ENCODE data around the gene SIGLEC15. TPM values are rescaled to one million over a fixed set of nuclear protein-coding genes. Genes with fewer than 3 reads are reported as not detected.

The SIGLEC15 gene
- total and polyA plus RNA-seq, 2 experiments from 2014 or later = 0.30 to 1.5 TPM

DNA sequence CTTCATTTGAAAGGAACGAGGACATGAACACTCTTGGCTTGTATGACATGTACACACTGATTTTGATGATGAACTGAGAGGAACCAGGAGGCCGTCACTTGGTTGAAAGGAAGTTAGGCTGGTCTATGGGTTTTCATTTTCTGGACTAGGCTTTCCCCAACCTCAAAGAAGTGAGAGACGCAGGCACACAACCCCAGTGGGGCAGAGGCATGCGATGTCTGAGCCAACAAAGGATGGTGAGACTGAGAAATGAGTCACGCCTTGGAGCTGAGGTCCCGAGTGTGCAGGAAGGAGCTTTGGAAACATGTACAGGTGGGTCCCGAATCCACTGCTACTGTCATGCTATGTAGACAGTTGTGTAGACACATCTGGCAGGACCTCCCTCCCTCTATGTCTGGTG, 24.1 kb downstream of the SIGLEC15 start:
- no peaks in the 10 kb centered on the region for H3K9me3 ChIP-seq (ENCODE audit: low read depth)
- DNase-seq (ENCODE audit: low spot score) = no peak
- H3K27ac ChIP-seq = no peak overlapping the region
- no peaks in the 10 kb centered on the region for H3K36me3 ChIP-seq (replicated peaks; ENCODE audit: insufficient read depth, low read depth)
- H3K4me2 ChIP-seq = no peak overlapping the region
- TF ChIP-seq EZH2phosphoT487 (IDR thresholded peaks at IDR 0.05; ENCODE audit: low read depth, severe bottlenecking, unreplicated experiment) (no peak), EZH2 (IDR thresholded peaks at IDR 0.05; ENCODE audit: borderline replicate concordance) (no peak)
- TF ChIP-seq, protein P1, sequence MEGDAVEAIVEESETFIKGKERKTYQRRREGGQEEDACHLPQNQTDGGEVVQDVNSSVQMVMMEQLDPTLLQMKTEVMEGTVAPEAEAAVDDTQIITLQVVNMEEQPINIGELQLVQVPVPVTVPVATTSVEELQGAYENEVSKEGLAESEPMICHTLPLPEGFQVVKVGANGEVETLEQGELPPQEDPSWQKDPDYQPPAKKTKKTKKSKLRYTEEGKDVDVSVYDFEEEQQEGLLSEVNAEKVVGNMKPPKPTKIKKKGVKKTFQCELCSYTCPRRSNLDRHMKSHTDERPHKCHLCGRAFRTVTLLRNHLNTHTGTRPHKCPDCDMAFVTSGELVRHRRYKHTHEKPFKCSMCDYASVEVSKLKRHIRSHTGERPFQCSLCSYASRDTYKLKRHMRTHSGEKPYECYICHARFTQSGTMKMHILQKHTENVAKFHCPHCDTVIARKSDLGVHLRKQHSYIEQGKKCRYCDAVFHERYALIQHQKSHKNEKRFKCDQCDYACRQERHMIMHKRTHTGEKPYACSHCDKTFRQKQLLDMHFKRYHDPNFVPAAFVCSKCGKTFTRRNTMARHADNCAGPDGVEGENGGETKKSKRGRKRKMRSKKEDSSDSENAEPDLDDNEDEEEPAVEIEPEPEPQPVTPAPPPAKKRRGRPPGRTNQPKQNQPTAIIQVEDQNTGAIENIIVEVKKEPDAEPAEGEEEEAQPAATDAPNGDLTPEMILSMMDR (IDR thresholded peaks at IDR 0.05; ENCODE audit: poor library complexity) = no peak
- H3K9me2 ChIP-seq (replicated peaks; ENCODE audit: insufficient read depth) = no peaks in the 10 kb centered on the region
- no peak overlapping the region for H3K4me3 ChIP-seq
- no peaks in the 10 kb centered on the region for H3K79me2 ChIP-seq
- no peak overlapping the region for H2AFZ ChIP-seq
- H3K27me3 ChIP-seq = no peaks in the 10 kb centered on the region
- WGBS (ENCODE audit: low lambda C conversion rate, missing lambda C conversion rate) = 97% methylated on average over 7 of the region's 7 CpGs
- H3K4me1 ChIP-seq (ENCODE audit: insufficient read depth) = peaks cover 8% of the 10 kb centered on the region
- H4K20me1 ChIP-seq (ENCODE audit: insufficient read depth, poor library complexity, severe bottlenecking) = no peaks in the 10 kb centered on the region

DNA sequence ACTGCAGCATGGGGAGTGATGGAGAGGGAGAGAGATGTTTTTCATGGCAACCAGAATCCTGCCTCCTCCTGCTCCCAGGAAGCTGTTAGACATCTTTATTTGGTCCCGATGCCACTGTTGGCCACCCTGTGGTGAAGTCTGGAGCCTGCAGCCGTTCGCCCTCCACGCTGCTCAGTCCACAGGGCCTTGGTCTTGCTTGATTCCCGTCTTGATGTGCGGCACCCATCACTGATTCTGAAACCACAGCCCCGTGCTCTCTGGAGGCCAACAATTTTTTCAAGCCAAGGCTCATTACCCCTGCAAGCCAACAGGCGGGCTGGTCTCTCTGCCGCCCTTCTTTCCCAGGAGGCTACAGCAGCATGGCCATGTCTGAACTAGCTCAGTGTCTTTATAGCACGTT, 24.5 kb downstream of the SIGLEC15 start:
- Histone ChIP-seq H3K9me2 (replicated peaks; ENCODE audit: insufficient read depth) (no peaks in the 10 kb centered on the region), H2AFZ (no peak overlapping the region), H3K9me3 (ENCODE audit: low read depth) (no peaks in the 10 kb centered on the region), H3K4me2 (no peak overlapping the region), H4K20me1 (ENCODE audit: insufficient read depth, poor library complexity, severe bottlenecking) (no peaks in the 10 kb centered on the region), H3K79me2 (no peaks in the 10 kb centered on the region), H3K4me3 (no peak overlapping the region), H3K27me3 (no peaks in the 10 kb centered on the region), H3K4me1 (ENCODE audit: insufficient read depth) (peaks cover 8% of the 10 kb centered on the region), H3K27ac (no peak overlapping the region), H3K36me3 (replicated peaks; ENCODE audit: insufficient read depth, low read depth) (no peaks in the 10 kb centered on the region)
- DNase-seq (ENCODE audit: low spot score) = no peak
- 92% methylated on average over 10 of the region's 10 CpGs for WGBS (ENCODE audit: low lambda C conversion rate, missing lambda C conversion rate)
- TF ChIP-seq, protein P1 (IDR thresholded peaks at IDR 0.05; ENCODE audit: poor library complexity) = peak; percentile 25
- TF ChIP-seq EZH2phosphoT487 (IDR thresholded peaks at IDR 0.05; ENCODE audit: low read depth, severe bottlenecking, unreplicated experiment) (no peak), EZH2 (IDR thresholded peaks at IDR 0.05; ENCODE audit: borderline replicate concordance) (no peak)

- no peaks in the 10 kb centered on the region for H3K36me3 ChIP-seq (replicated peaks; ENCODE audit: insufficient read depth, low read depth)
- H3K27me3 ChIP-seq = no peaks in the 10 kb centered on the region
- no peak for DNase-seq (ENCODE audit: low spot score)
- TF ChIP-seq EZH2 (IDR thresholded peaks at IDR 0.05; ENCODE audit: borderline replicate concordance) (no peak), EZH2phosphoT487 (IDR thresholded peaks at IDR 0.05; ENCODE audit: low read depth, severe bottlenecking, unreplicated experiment) (no peak)
- TF ChIP-seq, protein P1 (IDR thresholded peaks at IDR 0.05; ENCODE audit: poor library complexity) = no peak
- H3K4me3 ChIP-seq = no peak overlapping the region
- H3K4me1 ChIP-seq (ENCODE audit: insufficient read depth) = peaks cover 8% of the 10 kb centered on the region
- no peaks in the 10 kb centered on the region for H4K20me1 ChIP-seq (ENCODE audit: insufficient read depth, poor library complexity, severe bottlenecking)
- no peak overlapping the region for H3K27ac ChIP-seq
- no peak overlapping the region for H2AFZ ChIP-seq
- no peaks in the 10 kb centered on the region for H3K79me2 ChIP-seq
- no peaks in the 10 kb centered on the region for H3K9me2 ChIP-seq (replicated peaks; ENCODE audit: insufficient read depth)
- WGBS (ENCODE audit: low lambda C conversion rate, missing lambda C conversion rate) = 48% methylated on average over 10 of the region's 10 CpGs
- no peaks in the 10 kb centered on the region for H3K9me3 ChIP-seq (ENCODE audit: low read depth)
- H3K4me2 ChIP-seq = no peak overlapping the region
Measured at GRCh38 chr18:45851161-45851925, 25.9 kb downstream of the SIGLEC15 start.

Data from hepatocyte (in vitro differentiated cells).